Anterior cingulate cortex (tissue), 58 donors: ENCODE measurements around the gene OR51L1.

Source experiments
- DNase-seq, 58 donors: peaks; one replicate each; lab custom pipeline; 2025; lab: John Stamatoyannopoulos, UW

OR51L1 gene

DNA sequence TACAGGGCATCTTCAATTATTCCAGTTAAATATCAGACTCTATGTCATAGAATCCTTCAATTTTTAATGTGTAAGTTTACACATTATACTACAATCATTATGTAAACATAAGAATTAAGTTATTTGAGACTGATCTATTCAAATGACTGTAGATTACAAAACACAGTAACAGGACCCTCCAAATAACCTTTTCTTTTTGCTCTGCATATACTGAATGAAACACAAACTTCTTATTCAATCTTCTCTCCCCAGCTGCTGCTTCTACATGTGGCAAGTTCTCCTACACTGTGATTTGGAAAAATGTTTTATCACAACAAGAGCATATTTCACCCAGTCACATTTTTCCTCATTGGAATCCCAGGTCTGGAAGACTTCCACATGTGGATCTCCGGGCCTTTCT, 51.6 kb downstream of the OR51L1 start, which contains the start of gene OR52J3:
Gene OR52J3, plus strand, starts transcription at position 301 of the 400 bp plus-strand sequence. Its CDS starts 0 bp downstream, at position 301.
- DNase-seq, result no peak

DNA sequence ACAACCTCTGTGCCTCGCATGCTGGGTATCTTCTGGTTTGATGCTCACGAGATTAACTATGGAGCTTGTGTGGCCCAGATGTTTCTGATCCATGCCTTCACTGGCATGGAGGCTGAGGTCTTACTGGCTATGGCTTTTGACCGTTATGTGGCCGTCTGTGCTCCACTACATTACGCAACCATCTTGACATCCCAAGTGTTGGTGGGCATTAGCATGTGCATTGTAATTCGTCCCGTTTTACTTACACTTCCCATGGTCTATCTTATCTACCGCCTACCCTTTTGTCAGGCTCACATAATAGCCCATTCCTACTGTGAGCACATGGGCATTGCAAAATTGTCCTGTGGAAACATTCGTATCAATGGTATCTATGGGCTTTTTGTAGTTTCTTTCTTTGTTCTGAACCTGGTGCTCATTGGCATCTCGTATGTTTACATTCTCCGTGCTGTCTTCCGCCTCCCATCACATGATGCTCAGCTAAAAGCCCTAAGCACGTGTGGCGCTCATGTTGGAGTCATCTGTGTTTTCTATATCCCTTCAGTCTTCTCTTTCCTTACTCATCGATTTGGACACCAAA, 52.2 kb downstream of the OR51L1 start:
- DNase-seq, result no peak
